Lower lobe of right lung (tissue), 2 donors: ENCODE measurements around the gene BEAN1. TPM values are rescaled to one million over a fixed set of nuclear protein-coding genes. Genes with fewer than 3 reads are reported as not detected.
A peak's percentile ranks its signal among the peaks of the same experiment; 100 is the strongest.

ENCODE experiments used
- ATAC-seq, 2 donors: fragments of 200-7000 bp; cut with Tn5 transposase; one replicate each; pipeline ENCODE4 v1.9.1; 2020 to 2022; ENCODE audit warnings: mild to moderate bottlenecking in 2 of 2, moderate library complexity in 2 of 2
- DNase-seq: peaks from one replicate; pipeline ENCODE4 v3.0.0-alpha.2; 2020
- H3K27ac ChIP-seq: fragments of 200-600 bp; one replicate; pipeline ENCODE4 v1.8.0; 2022
- H3K27me3 ChIP-seq: fragments of 200-600 bp; one replicate; pipeline ENCODE4 v1.8.0; 2022; ENCODE audit warnings: low read depth
- H3K36me3 ChIP-seq: fragments of 200-600 bp; one replicate; pipeline ENCODE4 v1.8.0; 2022; ENCODE audit warnings: mild to moderate bottlenecking
- H3K4me1 ChIP-seq: fragments of 200-600 bp; one replicate; pipeline ENCODE4 v1.8.0; 2022
- H3K4me3 ChIP-seq: fragments of 200-600 bp; one replicate; pipeline ENCODE4 v1.8.0; 2022; ENCODE audit warnings: mild to moderate bottlenecking
- H3K9me3 ChIP-seq: fragments of 200-600 bp; one replicate; pipeline ENCODE4 v1.8.0; 2022
- CTCF ChIP-seq: fragments of 200-600 bp; IDR thresholded peaks from one replicate; pipeline ENCODE4 v1.8.0; 2022; ENCODE audit warnings: antibody characterized with exemption, mild to moderate bottlenecking
- intact Hi-C: fragments of 100-400 bp; cut with DNase I; formaldehyde crosslinking; loops from one replicate; pipeline ENCODE4 v1.11.0; 2022
- total RNA-seq: library from RNA; stranded (reverse); fragmentation: NEBNext Ultra II Directional; extraction: Animal tissue kit (Norgen Biotek cat#: 25700); gene quantifications from one replicate; pipeline ENCODE4 v1.2.1, GENCODE V29; 2021
- donor health status: DM: no; HTN: yes; CAD: no; lungs with severe emphysema.

BEAN1 gene
- total RNA-seq, 1 donor from 2014 or later = 0.15 TPM

DNA sequence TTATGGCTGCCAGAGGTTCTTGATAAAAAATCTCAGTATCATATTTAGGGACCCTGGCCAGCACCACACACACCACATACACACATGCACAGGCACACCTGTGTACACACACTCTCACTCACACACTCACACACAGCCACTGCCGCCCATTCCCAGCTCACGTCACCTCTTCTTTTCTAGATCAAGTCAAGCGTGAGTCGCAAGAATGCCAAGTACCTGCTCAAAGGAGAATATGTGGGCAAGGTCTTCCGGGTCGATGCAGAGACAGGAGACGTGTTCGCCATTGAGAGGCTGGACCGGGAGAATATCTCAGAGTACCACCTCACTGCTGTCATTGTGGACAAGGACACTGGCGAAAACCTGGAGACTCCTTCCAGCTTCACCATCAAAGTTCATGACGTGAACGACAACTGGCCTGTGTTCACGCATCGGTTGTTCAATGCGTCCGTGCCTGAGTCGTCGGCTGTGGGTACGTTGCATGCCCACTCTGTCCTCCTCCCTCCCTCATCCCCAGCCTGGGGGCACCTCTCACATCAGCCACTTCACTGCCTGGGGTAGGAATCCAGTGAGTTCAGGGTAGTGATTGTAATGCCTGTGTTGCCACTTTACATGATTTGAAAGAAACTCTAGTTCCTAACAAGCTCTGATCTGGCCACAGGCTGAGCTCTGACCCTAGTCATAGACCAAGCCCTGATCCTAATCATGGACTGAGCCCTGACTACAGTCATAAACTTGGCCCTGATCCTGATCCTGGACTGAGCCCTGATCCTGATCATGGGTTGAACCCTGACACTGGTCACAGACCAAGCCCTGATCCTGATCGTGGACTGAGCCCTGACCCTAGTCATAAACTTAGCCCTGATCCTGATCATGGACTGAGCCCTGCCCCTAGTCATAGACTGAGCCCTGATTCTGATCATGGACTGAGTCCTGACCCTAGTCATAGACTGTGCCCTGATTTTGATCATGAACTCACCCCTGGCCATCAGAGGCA, 40.2 kb upstream of the BEAN1 start:
- ATAC-seq (peak in 1 of 2 donors; percentile 12), DNase-seq (no peak)
- H3K27ac ChIP-seq = no peak overlapping the region
- no peak for TF ChIP-seq CTCF
- peaks cover 23% of the 10 kb centered on the region for H3K36me3 ChIP-seq
- peaks cover 13% of the 10 kb centered on the region for H3K4me1 ChIP-seq
- no peaks in the 10 kb centered on the region for H3K9me3 ChIP-seq
- intact Hi-C loops = no loop called here
- no peaks in the 10 kb centered on the region for H3K27me3 ChIP-seq
- H3K4me3 ChIP-seq = no peak overlapping the region

DNA sequence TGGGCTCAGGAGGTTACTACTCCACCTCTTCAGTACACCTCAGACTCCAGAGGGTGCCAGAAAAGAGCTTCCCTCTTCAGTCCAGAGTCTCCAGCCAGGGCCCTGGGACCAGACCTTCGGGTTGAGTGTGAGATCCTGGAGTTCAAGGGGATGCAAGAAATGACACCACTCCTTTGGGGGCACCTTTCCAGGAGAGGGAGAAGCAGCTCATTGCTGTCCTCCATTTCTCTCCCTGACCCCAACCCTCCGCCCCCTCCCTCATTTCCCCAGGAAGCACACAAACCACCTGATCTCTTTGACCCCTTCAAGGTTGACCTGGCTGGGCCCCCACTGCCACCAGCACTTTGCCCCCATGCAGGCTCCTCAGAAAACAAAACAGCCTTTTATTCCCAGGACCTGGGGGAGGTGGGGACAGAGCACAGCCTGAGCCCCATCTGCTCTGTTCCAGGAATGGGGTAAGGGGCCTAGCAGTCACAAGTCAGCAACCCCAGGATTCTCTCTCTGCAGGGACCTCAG, 39.2 kb upstream of the BEAN1 start:
- no peaks in the 10 kb centered on the region for H3K9me3 ChIP-seq
- no peak overlapping the region for H3K4me3 ChIP-seq
- no peak overlapping the region for H3K27ac ChIP-seq
- H3K4me1 ChIP-seq = peaks cover 10% of the 10 kb centered on the region
- TF ChIP-seq CTCF = no peak
- peaks cover 26% of the 10 kb centered on the region for H3K36me3 ChIP-seq
- ATAC-seq (no peak), DNase-seq (no peak)
- no peaks in the 10 kb centered on the region for H3K27me3 ChIP-seq
- intact Hi-C loops = no loop called here

- ATAC-seq (no peak), DNase-seq (no peak)
- Histone ChIP-seq H3K36me3 (peaks cover 26% of the 10 kb centered on the region), H3K9me3 (no peaks in the 10 kb centered on the region), H3K27me3 (no peaks in the 10 kb centered on the region), H3K4me3 (no peak overlapping the region), H3K4me1 (peaks cover 3% of the 10 kb centered on the region), H3K27ac (no peak overlapping the region)
- intact Hi-C loops = no loop called here
- no peak for TF ChIP-seq CTCF
Observed at GRCh38 chr16:66388350-66389139, 38.5 kb upstream of the BEAN1 start.

- H3K36me3 ChIP-seq = peaks cover 26% of the 10 kb centered on the region
- TF ChIP-seq CTCF = no peak
- intact Hi-C loops = no loop called here
Observed at GRCh38 chr16:66389256-66390176, 37.6 kb upstream of the BEAN1 start.

More at GRCh38 chr16:66389256-66390176, 37.6 kb upstream of the BEAN1 start:
- Histone ChIP-seq H3K27me3 (no peaks in the 10 kb centered on the region), H3K9me3 (no peaks in the 10 kb centered on the region), H3K4me1 (no peaks in the 10 kb centered on the region), H3K27ac (no peak overlapping the region), H3K4me3 (no peak overlapping the region)
- no peak for DNase-seq
- no peak for ATAC-seq
